SU-DHL-6 (cell line): ENCODE measurements around the gene ECSCR.

Experiments used
- CTCF ChIP-seq: fragments of 200-600 bp; sonication (generic); IDR thresholded peaks from one replicate; pipeline ENCODE4 v1.5.1; 2017; ENCODE audit warnings: antibody characterized with exemption, mild to moderate bottlenecking, low read length, moderate library complexity; ENCODE audit not compliant: insufficient read depth, poor library complexity, severe bottlenecking
- EZH2phosphoT487 ChIP-seq: fragments of 200-600 bp; sonication (generic), shearing (Covaris generic); conservative IDR thresholded peaks from 2 replicates; pipeline ENCODE4 v1.6.1; 2018; ENCODE audit warnings: mild to moderate bottlenecking, antibody characterized with exemption, low read length, moderate library complexity, mixed read lengths

- no peak for TF ChIP-seq EZH2phosphoT487
- no peak for TF ChIP-seq CTCF
Measured at GRCh38 chr5:139410993-139411828, 51.3 kb downstream of the ECSCR start.
